K562 (cell line): Measurements from ENCODE around the gene LAMC1. TPM values are rescaled to one million over a fixed set of nuclear protein-coding genes. Genes with fewer than 3 reads are reported as not detected.

Experiments
- ATAC-seq: fragments of 200-7000 bp; cut with Tn5 transposase; 3 replicates; pipeline ENCODE4 v1.9.1; 2020; ENCODE audit warnings: moderate library complexity
- BruUV-seq: library from RNA; stranded (reverse); fragments of 400-500 nt; replicated peaks from 2 replicates; lab custom pipeline; 2021; lab: Mats Ljungman, UMichigan
- CTCF ChIA-PET: fragments of 300-600 bp; formaldehyde crosslinking; extraction: SDS; loops from one replicate; lab custom pipeline; 2021; ENCODE audit warnings: low intra/inter-chr PET ratio; lab: Yijun Ruan, JAX
- POLR2A ChIA-PET: fragments of 300-600, 350-650 bp; sonication (Branson Sonifier 250); formaldehyde crosslinking; extraction: SDS; loops from one replicate; lab custom pipeline; 2021; ENCODE audit warnings: antibody characterized with exemption, inconsistent platforms; lab: Yijun Ruan, JAX
- DNase-seq, 4 experiments: peaks; one replicate each; pipeline versions ENCODE4 v3.0.0 to v3.0.0-alpha.2; 2011 to 2018; ENCODE audit warnings: low spot score in 3 of 4, mixed read lengths in 3 of 4; ENCODE audit errors: extremely low read depth in 1 of 4
- FAIRE-seq: peaks from 2 replicates; lab custom pipeline; 2011; peaks lifted over from hg19 to GRCh38; lab: Jason Lieb, UNC
- H2AFZ ChIP-seq: 2 replicates; pipeline ENCODE4 v1.6.0; 2011; ENCODE audit warnings: low read depth, low read length, control low read depth, inconsistent platforms
- H3K27ac ChIP-seq: fragments of 200-600 bp; 3 replicates; pipeline ENCODE4 v1.8.0; 2011; ENCODE audit warnings: low read depth, mild to moderate bottlenecking, control low read depth, inconsistent platforms, low read length, moderate library complexity, mixed read lengths; ENCODE audit errors: extremely low read depth
- H3K27me3 ChIP-seq, 2 experiments: fragments of 300-600 bp in 1 of 2; 2 replicates in 1 of 2; 3 replicates in 1 of 2; pipeline versions ENCODE4 v1.6.0 to v1.8.0; 2011; ENCODE audit warnings: inconsistent platforms in 2 of 2, low read length in 2 of 2, mild to moderate bottlenecking in 1 of 2, mixed read lengths in 1 of 2, moderate library complexity in 1 of 2; ENCODE audit not compliant: control insufficient read depth in 2 of 2, insufficient read depth in 2 of 2
- H3K36me3 ChIP-seq: fragments of 300-600 bp; 3 replicates; pipeline ENCODE4 v1.8.0; 2011; ENCODE audit warnings: mild to moderate bottlenecking, low read length, inconsistent platforms; ENCODE audit not compliant: control insufficient read depth, insufficient read depth
- H3K4me1 ChIP-seq, 2 experiments: fragments of 200-600 bp in 1 of 2; replicated peaks in 1 of 2; 2 replicates in 1 of 2; 3 replicates in 1 of 2; pipeline versions ENCODE4 v1.5.1 to v1.8.0; 2011; ENCODE audit warnings: inconsistent platforms in 2 of 2, low read length in 2 of 2, mild to moderate bottlenecking in 1 of 2, mixed read lengths in 1 of 2, moderate library complexity in 1 of 2; ENCODE audit not compliant: control insufficient read depth in 2 of 2, insufficient read depth in 2 of 2
- H3K4me2 ChIP-seq: 2 replicates; pipeline ENCODE4 v1.6.1; 2011; ENCODE audit warnings: low read length, control low read depth, inconsistent platforms, mixed read lengths; ENCODE audit not compliant: insufficient read depth
- H3K4me3 ChIP-seq: fragments of 200-600 bp; sonication (generic), shearing (Covaris generic); 2 replicates; pipeline ENCODE4 v1.5.1; 2016; ENCODE audit warnings: control low read depth, inconsistent platforms
- H3K79me2 ChIP-seq: fragments of 200-600 bp; 3 replicates; pipeline ENCODE4 v1.8.0; 2011; ENCODE audit warnings: low read length, inconsistent platforms; ENCODE audit not compliant: control insufficient read depth, insufficient read depth
- H3K9ac ChIP-seq, 2 experiments: 2 replicates each; pipeline versions ENCODE4 v1.6.0 to v1.6.1; 2011; ENCODE audit warnings: low read depth in 2 of 2, low read length in 2 of 2, control low read depth in 1 of 2, inconsistent platforms in 1 of 2, mild to moderate bottlenecking in 1 of 2, mixed read lengths in 1 of 2; ENCODE audit not compliant: insufficient read depth in 1 of 2
- H3K9me1 ChIP-seq: one replicate; pipeline ENCODE4 v1.6.0; 2011; ENCODE audit warnings: inconsistent platforms, mild to moderate bottlenecking, low read length, moderate library complexity; ENCODE audit not compliant: control insufficient read depth, insufficient read depth
- H3K9me3 ChIP-seq: replicated peaks from 2 replicates; pipeline ENCODE4 v1.5.1; 2011; ENCODE audit warnings: low read depth, low read length, inconsistent platforms; ENCODE audit not compliant: control insufficient read depth, insufficient read depth
- H4K20me1 ChIP-seq: replicated peaks from 2 replicates; pipeline ENCODE4 v1.6.1; 2011; ENCODE audit warnings: low read length, inconsistent platforms, mixed read lengths; ENCODE audit not compliant: control insufficient read depth, insufficient read depth
- CREBBP ChIP-seq: IDR thresholded peaks from one replicate; pipeline ENCODE4 v1.6.1; 2012; ENCODE audit warnings: low read depth, mild to moderate bottlenecking, control low read depth, inconsistent platforms, low read length
- GABPB2 ChIP-seq: fragments of 250-450 bp; sonication (Bioruptor Pico); conservative IDR thresholded peaks from 2 replicates; pipeline ENCODE4 v1.5.1; 2021; ENCODE audit warnings: mild to moderate bottlenecking
- GTF3C2 ChIP-seq: IDR thresholded peaks from 3 replicates; pipeline ENCODE4 v1.6.1; 2011; ENCODE audit warnings: borderline replicate concordance, mild to moderate bottlenecking, moderate library complexity; ENCODE audit not compliant: insufficient read length; ENCODE audit errors: extremely low read depth
- HMG20A ChIP-seq: fragments of 450-650 bp; formaldehyde crosslinking; conservative IDR thresholded peaks from 2 replicates; pipeline ENCODE4 v1.4.0; 2020; ENCODE audit warnings: mild to moderate bottlenecking, mixed read lengths
- KDM5B ChIP-seq: fragments of 200-600 bp; sonication (generic); IDR thresholded peaks from 2 replicates; pipeline ENCODE4 v1.6.1; 2012; ENCODE audit warnings: low read depth, mild to moderate bottlenecking, moderate library complexity, low read length, control low read depth, inconsistent platforms; ENCODE audit not compliant: insufficient replicate concordance
- KLF1 ChIP-seq: fragments of 450-650 bp; IDR thresholded peaks from 2 replicates; pipeline ENCODE4 v1.6.1; 2016; ENCODE audit warnings: missing genetic modification characterization, missing compliant biosample characterization
- MEF2A ChIP-seq: IDR thresholded peaks from 2 replicates; pipeline ENCODE4 v1.6.1; 2011; ENCODE audit warnings: low read depth, mild to moderate bottlenecking, low read length, moderate library complexity; ENCODE audit not compliant: control insufficient read depth
- RBFOX2 ChIP-seq: fragments of 200-400 bp; formaldehyde crosslinking; IDR thresholded peaks from 2 replicates; pipeline ENCODE4 v1.6.1; 2017; ENCODE audit warnings: low read depth, mild to moderate bottlenecking, low read length, moderate library complexity
- ZNF384 ChIP-seq: IDR thresholded peaks from 2 replicates; pipeline ENCODE4 v1.6.1; 2012; ENCODE audit warnings: low read depth, low read length, improper control_type of control experiment
- ZNF583 ChIP-seq: fragments of 250-450 bp; sonication (Bioruptor Pico); IDR thresholded peaks from 2 replicates; pipeline ENCODE4 v1.4.0; 2020
- WGBS: fragments of 100-300 bp; shearing (Covaris generic); methylation state at CpG from one replicate; pipeline ENCODE4 v1.1.6; 2016; ENCODE audit warnings: low coverage, mixed read lengths; ENCODE audit not compliant: insufficient coverage; ENCODE audit errors: missing lambda C conversion rate; 5-methylcytosine and 5-hydroxymethylcytosine counted together
- in situ Hi-C: fragments of 300-500 bp; cut with MboI; formaldehyde crosslinking; loops from 4 replicates; pipeline ENCODE4 v1.15.0; 2018; ENCODE audit warnings: inconsistent platforms, mixed read lengths
- intact Hi-C: fragments of 100-400 bp; cut with micrococcal nuclease; formaldehyde crosslinking; loops from 2 replicates; pipeline ENCODE4 v1.14.2; 2022
- polyA plus RNA-seq, 8 experiments: library from polyadenylated mRNA; depleted of rRNA in 4 of 8; stranded (reverse) in 5 of 8; unstranded in 3 of 8; fragments of >200 nt; fragmentation: Nextera tagmentation in 2 of 8; fragmentation: Illumina TruSeq in 1 of 8; extraction: Ambion mirVana in 2 of 8; extraction: Trizol in 1 of 8; gene quantifications; 2 replicates each; pipeline versions ENCODE4 v1.2.1 to v1.2.3, GENCODE V29; 2011 to 2014; ENCODE audit warnings: inconsistent platforms in 1 of 8, missing spikeins in 1 of 8
- total RNA-seq, 7 experiments: library from RNA; depleted of rRNA in 6 of 7; stranded (reverse); fragments of >200 nt in 6 of 7; fragmentation: Illumina TruSeq in 2 of 7; extraction: Trizol in 2 of 7; gene quantifications; 2 replicates each; pipeline versions ENCODE4 v1.2.1 to v1.2.3, GENCODE V29; 2011 to 2021; ENCODE audit warnings: low replicate concordance in 1 of 7
- TF ChIP-seq, protein P1 (sequence below), 2 experiments: IDR thresholded peaks in 1 of 2; conservative IDR thresholded peaks in 1 of 2; 2 replicates each; pipeline ENCODE4 v1.6.1; 2016; ENCODE audit warnings: low read depth in 2 of 2, mild to moderate bottlenecking in 1 of 2, missing compliant biosample characterization in 1 of 2, missing genetic modification characterization in 1 of 2, moderate library complexity in 1 of 2
- TF ChIP-seq, protein P2 (sequence below): fragments of 450-650 bp; formaldehyde crosslinking; IDR thresholded peaks from 2 replicates; pipeline ENCODE4 v1.4.0; 2020; ENCODE audit warnings: mild to moderate bottlenecking, moderate library complexity
- TF ChIP-seq, protein P3 (sequence below): sonication (generic); formaldehyde crosslinking; IDR thresholded peaks from 2 replicates; pipeline ENCODE4 v1.8.1; 2022; ENCODE audit warnings: missing genetic modification reagents

The LAMC1 gene
- total and polyA plus RNA-seq, 9 of the 15 experiments (the other 6 are each of a cell fraction or from before 2014, with no cell fraction given) = 0.07 to 0.71 (median 0.13) TPM; not detected in 2

- Histone ChIP-seq H4K20me1 (no peaks in the 10 kb centered on the region), H3K4me1 (no peaks in the 10 kb centered on the region), H2AFZ (no peak overlapping the region), H3K9me1 (no peaks in the 10 kb centered on the region), H3K4me2 (no peak overlapping the region), H3K9ac (no peak overlapping the region), H3K79me2 (no peaks in the 10 kb centered on the region), H3K36me3 (no peaks in the 10 kb centered on the region), H3K27ac (no peak overlapping the region), H3K27me3 (no peaks in the 10 kb centered on the region; a peak in 1 of 5 replicates), H3K4me3 (no peak overlapping the region), H3K9me3 (no peaks in the 10 kb centered on the region)
- WGBS = 0% methylated on average over 1 of the region's 1 CpG
- in situ Hi-C loops = no loop called here
- DNase-seq (no peak), FAIRE-seq (no peak), ATAC-seq (no peak)
- BruUV-seq = no TSS peak
- intact Hi-C loops = no loop called here
- CTCF ChIA-PET = no interaction called here
- POLR2A ChIA-PET = interaction anchor here (0.5 kb wide), 1 partner anchor 640 kb away, joined by 3 read pairs; no protein-coding TSS in a partner anchor
- no peak for TF ChIP-seq RBFOX2
- no peak for TF ChIP-seq GABPB2 (CRISPR knock-in tag)
- TF ChIP-seq GTF3C2 = no peak
- TF ChIP-seq, protein P1, sequence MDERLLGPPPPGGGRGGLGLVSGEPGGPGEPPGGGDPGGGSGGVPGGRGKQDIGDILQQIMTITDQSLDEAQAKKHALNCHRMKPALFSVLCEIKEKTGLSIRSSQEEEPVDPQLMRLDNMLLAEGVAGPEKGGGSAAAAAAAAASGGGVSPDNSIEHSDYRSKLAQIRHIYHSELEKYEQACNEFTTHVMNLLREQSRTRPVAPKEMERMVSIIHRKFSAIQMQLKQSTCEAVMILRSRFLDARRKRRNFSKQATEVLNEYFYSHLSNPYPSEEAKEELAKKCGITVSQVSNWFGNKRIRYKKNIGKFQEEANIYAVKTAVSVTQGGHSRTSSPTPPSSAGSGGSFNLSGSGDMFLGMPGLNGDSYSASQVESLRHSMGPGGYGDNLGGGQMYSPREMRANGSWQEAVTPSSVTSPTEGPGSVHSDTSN (CRISPR knock-in tag; IDR thresholded peaks at IDR 0.05; ENCODE audit: low read depth) = no peak
- TF ChIP-seq, protein P1 (tag; conservative IDR thresholded peaks at IDR 0.05; ENCODE audit: low read depth) = no peak
- TF ChIP-seq HMG20A (CRISPR knock-in tag) = no peak
- TF ChIP-seq ZNF384 = no peak
- TF ChIP-seq, protein P2, sequence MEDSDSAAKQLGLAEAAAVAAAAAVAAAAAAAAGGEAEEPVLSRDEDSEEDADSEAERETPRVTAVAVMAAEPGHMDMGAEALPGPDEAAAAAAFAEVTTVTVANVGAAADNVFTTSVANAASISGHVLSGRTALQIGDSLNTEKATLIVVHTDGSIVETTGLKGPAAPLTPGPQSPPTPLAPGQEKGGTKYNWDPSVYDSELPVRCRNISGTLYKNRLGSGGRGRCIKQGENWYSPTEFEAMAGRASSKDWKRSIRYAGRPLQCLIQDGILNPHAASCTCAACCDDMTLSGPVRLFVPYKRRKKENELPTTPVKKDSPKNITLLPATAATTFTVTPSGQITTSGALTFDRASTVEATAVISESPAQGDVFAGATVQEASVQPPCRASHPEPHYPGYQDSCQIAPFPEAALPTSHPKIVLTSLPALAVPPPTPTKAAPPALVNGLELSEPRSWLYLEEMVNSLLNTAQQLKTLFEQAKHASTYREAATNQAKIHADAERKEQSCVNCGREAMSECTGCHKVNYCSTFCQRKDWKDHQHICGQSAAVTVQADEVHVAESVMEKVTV (CRISPR knock-in tag) = no peak
- no peak for TF ChIP-seq KLF1 (tag)
- TF ChIP-seq ZNF583 (CRISPR knock-in tag) = no peak
- TF ChIP-seq MEF2A = no peak
- TF ChIP-seq KDM5B = no peak
- TF ChIP-seq, protein P3, sequence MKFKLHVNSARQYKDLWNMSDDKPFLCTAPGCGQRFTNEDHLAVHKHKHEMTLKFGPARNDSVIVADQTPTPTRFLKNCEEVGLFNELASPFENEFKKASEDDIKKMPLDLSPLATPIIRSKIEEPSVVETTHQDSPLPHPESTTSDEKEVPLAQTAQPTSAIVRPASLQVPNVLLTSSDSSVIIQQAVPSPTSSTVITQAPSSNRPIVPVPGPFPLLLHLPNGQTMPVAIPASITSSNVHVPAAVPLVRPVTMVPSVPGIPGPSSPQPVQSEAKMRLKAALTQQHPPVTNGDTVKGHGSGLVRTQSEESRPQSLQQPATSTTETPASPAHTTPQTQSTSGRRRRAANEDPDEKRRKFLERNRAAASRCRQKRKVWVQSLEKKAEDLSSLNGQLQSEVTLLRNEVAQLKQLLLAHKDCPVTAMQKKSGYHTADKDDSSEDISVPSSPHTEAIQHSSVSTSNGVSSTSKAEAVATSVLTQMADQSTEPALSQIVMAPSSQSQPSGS (CRISPR knock-in tag) = no peak
- no peak for TF ChIP-seq CREBBP
Observed at GRCh38 chr1:183093786-183094298, 70.6 kb downstream of the LAMC1 start.
